NCI-H2171 treated with DMSO at 0.1 percent for 48 hours (cell line): ENCODE measurements around the gene OR51L1.

ENCODE experiments used
- DNase-seq: peaks from one replicate; lab custom pipeline; 2025; lab: John Stamatoyannopoulos, UW

Gene OR51L1

DNA sequence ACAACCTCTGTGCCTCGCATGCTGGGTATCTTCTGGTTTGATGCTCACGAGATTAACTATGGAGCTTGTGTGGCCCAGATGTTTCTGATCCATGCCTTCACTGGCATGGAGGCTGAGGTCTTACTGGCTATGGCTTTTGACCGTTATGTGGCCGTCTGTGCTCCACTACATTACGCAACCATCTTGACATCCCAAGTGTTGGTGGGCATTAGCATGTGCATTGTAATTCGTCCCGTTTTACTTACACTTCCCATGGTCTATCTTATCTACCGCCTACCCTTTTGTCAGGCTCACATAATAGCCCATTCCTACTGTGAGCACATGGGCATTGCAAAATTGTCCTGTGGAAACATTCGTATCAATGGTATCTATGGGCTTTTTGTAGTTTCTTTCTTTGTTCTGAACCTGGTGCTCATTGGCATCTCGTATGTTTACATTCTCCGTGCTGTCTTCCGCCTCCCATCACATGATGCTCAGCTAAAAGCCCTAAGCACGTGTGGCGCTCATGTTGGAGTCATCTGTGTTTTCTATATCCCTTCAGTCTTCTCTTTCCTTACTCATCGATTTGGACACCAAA, 52.2 kb downstream of the OR51L1 start:
- DNase-seq: no peak
